HEK293 (cell line): ENCODE data around the gene TFPT.

Experiments
- CTCF ChIA-PET: fragments of 350-600 bp; formaldehyde crosslinking; extraction: SDS; loops from one replicate; lab custom pipeline; 2021; ENCODE audit warnings: antibody characterized with exemption; lab: Yijun Ruan, JAX
- POLR2A ChIA-PET: fragments of 300-600 bp; formaldehyde crosslinking; extraction: SDS; loops from one replicate; lab custom pipeline; 2020; ENCODE audit warnings: antibody characterized with exemption, inconsistent platforms; lab: Yijun Ruan, JAX
- H3K27ac ChIP-seq: fragments of 200-500 bp; sonication (Bioruptor generic); 2 replicates; pipeline ENCODE4 v1.5.1; 2014; ENCODE audit warnings: low read depth, low read length, control low read depth, inconsistent platforms; ENCODE audit errors: extremely low read depth
- H3K36me3 ChIP-seq, 2 experiments: fragments of 200-500 bp in 1 of 2; sonication (Bioruptor generic) in 1 of 2; 1 replicate in 1 of 2; 2 replicates in 1 of 2; pipeline ENCODE4 v1.5.1; 2014 to 2017; ENCODE audit warnings: inconsistent platforms in 2 of 2, low read length in 2 of 2; ENCODE audit not compliant: control insufficient read depth in 2 of 2, insufficient read depth in 1 of 2
- H3K4me1 ChIP-seq: fragments of 200-500 bp; sonication (Bioruptor generic); 2 replicates; pipeline ENCODE4 v1.5.1; 2014; ENCODE audit warnings: mild to moderate bottlenecking, low read length, inconsistent platforms; ENCODE audit not compliant: control insufficient read depth, insufficient read depth
- H3K4me3 ChIP-seq: 2 replicates; pipeline ENCODE4 v1.5.1; 2011; ENCODE audit warnings: low read depth, mild to moderate bottlenecking, control low read depth, low read length, moderate library complexity
- H3K9me3 ChIP-seq: fragments of 200-500 bp; sonication (Bioruptor generic); 2 replicates; pipeline ENCODE4 v1.5.1; 2014; ENCODE audit warnings: low read depth, low read length, inconsistent platforms; ENCODE audit not compliant: control insufficient read depth, insufficient read depth
- KLF10 ChIP-seq: fragments of 450-650 bp; IDR thresholded peaks from 2 replicates; pipeline ENCODE4 v1.5.1; 2018; ENCODE audit warnings: missing biosample characterization, mild to moderate bottlenecking, missing genetic modification characterization
- SP2 ChIP-seq: fragments of 450-650 bp; formaldehyde crosslinking; IDR thresholded peaks from 2 replicates; pipeline ENCODE4 v1.5.1; 2016; ENCODE audit warnings: missing biosample characterization, missing genetic modification characterization
- ZFP69B ChIP-seq: fragments of 450-650 bp; formaldehyde crosslinking; IDR thresholded peaks from 2 replicates; pipeline ENCODE4 v1.5.1; 2016; ENCODE audit warnings: missing biosample characterization, missing genetic modification characterization
- ZNF112 ChIP-seq: fragments of 450-650 bp; formaldehyde crosslinking; IDR thresholded peaks from 2 replicates; pipeline ENCODE4 v1.5.0; 2017; ENCODE audit warnings: missing biosample characterization, missing genetic modification characterization
- ZNF133 ChIP-seq: fragments of 450-650 bp; formaldehyde crosslinking; IDR thresholded peaks from 2 replicates; pipeline ENCODE4 v1.5.1; 2016; ENCODE audit warnings: missing biosample characterization, missing genetic modification characterization
- ZNF23 ChIP-seq: fragments of 450-650 bp; formaldehyde crosslinking; IDR thresholded peaks from 2 replicates; pipeline ENCODE4 v1.5.1; 2016; ENCODE audit warnings: missing biosample characterization, missing genetic modification characterization, borderline replicate concordance
- ZNF292 ChIP-seq: fragments of 450-650 bp; formaldehyde crosslinking; IDR thresholded peaks from 2 replicates; pipeline ENCODE4 v1.5.1; 2016; ENCODE audit warnings: low read depth, missing biosample characterization, missing genetic modification characterization, borderline replicate concordance
- ZNF514 ChIP-seq: fragments of 450-650 bp; formaldehyde crosslinking; IDR thresholded peaks from 2 replicates; pipeline ENCODE4 v1.5.1; 2016; ENCODE audit warnings: missing biosample characterization, missing genetic modification characterization
- ZNF837 ChIP-seq: fragments of 450-650 bp; formaldehyde crosslinking; IDR thresholded peaks from 2 replicates; pipeline ENCODE4 v1.5.1; 2016; ENCODE audit warnings: missing biosample characterization, missing genetic modification characterization
- TF ChIP-seq, protein P1 (sequence below): fragments of 450-650 bp; formaldehyde crosslinking; IDR thresholded peaks from 2 replicates; pipeline ENCODE4 v1.5.1; 2016; ENCODE audit warnings: missing biosample characterization, missing genetic modification characterization
- TF ChIP-seq, protein P2 (sequence below): fragments of 450-650 bp; formaldehyde crosslinking; IDR thresholded peaks from 2 replicates; pipeline ENCODE4 v1.5.1; 2017; ENCODE audit warnings: missing biosample characterization, missing genetic modification characterization
- TF ChIP-seq, protein P3 (sequence below): fragments of 450-650 bp; formaldehyde crosslinking; IDR thresholded peaks from 2 replicates; pipeline ENCODE4 v1.5.1; 2017; ENCODE audit warnings: missing biosample characterization, missing genetic modification characterization
- TF ChIP-seq, protein P4 (sequence below): fragments of 450-650 bp; formaldehyde crosslinking; IDR thresholded peaks from 2 replicates; pipeline ENCODE4 v1.5.1; 2016; ENCODE audit warnings: missing biosample characterization, missing genetic modification characterization, borderline replicate concordance

The TFPT gene

DNA sequence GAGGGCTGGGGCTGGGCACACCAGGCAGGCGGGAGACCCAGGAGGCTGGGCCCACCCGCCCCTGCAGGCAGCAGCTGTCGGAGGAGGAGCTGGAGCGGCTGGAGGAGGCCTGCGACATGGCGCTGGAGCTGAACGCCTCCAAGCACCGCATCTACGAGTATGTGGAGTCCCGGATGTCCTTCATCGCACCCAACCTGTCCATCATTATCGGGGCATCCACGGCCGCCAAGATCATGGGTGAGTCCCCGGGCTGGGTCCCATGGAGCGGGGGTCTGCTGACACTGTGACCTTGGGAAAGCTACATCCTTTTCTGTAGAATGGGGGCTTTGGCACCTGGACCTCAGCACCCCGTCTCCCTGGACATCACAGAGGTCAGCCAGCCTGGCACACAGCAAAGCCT, 8.2 kb upstream of the TFPT start (continued):
- TF ChIP-seq, protein P1, sequence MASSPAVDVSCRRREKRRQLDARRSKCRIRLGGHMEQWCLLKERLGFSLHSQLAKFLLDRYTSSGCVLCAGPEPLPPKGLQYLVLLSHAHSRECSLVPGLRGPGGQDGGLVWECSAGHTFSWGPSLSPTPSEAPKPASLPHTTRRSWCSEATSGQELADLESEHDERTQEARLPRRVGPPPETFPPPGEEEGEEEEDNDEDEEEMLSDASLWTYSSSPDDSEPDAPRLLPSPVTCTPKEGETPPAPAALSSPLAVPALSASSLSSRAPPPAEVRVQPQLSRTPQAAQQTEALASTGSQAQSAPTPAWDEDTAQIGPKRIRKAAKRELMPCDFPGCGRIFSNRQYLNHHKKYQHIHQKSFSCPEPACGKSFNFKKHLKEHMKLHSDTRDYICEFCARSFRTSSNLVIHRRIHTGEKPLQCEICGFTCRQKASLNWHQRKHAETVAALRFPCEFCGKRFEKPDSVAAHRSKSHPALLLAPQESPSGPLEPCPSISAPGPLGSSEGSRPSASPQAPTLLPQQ: no peak

DNA sequence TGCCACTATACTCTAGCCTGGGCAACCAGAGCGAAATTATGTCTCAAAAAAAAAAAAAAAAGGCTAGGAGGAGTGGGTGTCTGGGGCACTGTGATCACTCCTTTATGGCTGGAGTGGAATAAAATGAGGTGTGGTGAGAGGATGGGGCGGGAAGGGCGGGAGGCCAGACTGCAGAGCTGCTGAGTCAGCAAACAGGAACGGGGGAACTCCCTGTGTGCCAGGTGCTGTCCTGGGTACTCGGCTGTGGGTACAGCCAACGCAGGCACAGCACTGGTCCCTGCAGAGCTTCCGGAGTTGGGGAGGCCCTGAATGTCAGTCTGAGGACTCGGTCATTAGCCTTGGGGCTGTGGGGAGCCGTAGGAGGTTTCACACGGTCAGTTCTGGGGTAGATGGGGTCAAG, 5.8 kb upstream of the TFPT start:
- Histone ChIP-seq H3K36me3 (peaks cover 28 to 77% of the 10 kb centered on the region in 2 experiments), H3K4me1 (peaks cover 3% of the 10 kb centered on the region), H3K9me3 (no peaks in the 10 kb centered on the region), H3K27ac (no peak overlapping the region), H3K4me3 (no peak overlapping the region)
- POLR2A ChIA-PET: interaction anchor here (2.4 kb wide), 1 partner anchor 16 kb away, joined by 9 read pairs; the partner anchor contains the start of gene CNOT3
- CTCF ChIA-PET: no interaction called here
- TF ChIP-seq ZNF23: no peak
- no peak for TF ChIP-seq ZFP69B (tag by site-specific recombination)
- TF ChIP-seq KLF10 (tag by site-specific recombination): no peak
- no peak for TF ChIP-seq ZNF837
- no peak for TF ChIP-seq ZNF112 (tag by site-specific recombination)
- TF ChIP-seq, protein P2, sequence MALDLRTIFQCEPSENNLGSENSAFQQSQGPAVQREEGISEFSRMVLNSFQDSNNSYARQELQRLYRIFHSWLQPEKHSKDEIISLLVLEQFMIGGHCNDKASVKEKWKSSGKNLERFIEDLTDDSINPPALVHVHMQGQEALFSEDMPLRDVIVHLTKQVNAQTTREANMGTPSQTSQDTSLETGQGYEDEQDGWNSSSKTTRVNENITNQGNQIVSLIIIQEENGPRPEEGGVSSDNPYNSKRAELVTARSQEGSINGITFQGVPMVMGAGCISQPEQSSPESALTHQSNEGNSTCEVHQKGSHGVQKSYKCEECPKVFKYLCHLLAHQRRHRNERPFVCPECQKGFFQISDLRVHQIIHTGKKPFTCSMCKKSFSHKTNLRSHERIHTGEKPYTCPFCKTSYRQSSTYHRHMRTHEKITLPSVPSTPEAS (tag by site-specific recombination): no peak
- no peak for TF ChIP-seq SP2 (tag by site-specific recombination)
- TF ChIP-seq, protein P3, sequence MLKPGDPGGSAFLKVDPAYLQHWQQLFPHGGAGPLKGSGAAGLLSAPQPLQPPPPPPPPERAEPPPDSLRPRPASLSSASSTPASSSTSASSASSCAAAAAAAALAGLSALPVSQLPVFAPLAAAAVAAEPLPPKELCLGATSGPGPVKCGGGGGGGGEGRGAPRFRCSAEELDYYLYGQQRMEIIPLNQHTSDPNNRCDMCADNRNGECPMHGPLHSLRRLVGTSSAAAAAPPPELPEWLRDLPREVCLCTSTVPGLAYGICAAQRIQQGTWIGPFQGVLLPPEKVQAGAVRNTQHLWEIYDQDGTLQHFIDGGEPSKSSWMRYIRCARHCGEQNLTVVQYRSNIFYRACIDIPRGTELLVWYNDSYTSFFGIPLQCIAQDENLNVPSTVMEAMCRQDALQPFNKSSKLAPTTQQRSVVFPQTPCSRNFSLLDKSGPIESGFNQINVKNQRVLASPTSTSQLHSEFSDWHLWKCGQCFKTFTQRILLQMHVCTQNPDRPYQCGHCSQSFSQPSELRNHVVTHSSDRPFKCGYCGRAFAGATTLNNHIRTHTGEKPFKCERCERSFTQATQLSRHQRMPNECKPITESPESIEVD (tag by site-specific recombination): no peak
- TF ChIP-seq, protein P4, sequence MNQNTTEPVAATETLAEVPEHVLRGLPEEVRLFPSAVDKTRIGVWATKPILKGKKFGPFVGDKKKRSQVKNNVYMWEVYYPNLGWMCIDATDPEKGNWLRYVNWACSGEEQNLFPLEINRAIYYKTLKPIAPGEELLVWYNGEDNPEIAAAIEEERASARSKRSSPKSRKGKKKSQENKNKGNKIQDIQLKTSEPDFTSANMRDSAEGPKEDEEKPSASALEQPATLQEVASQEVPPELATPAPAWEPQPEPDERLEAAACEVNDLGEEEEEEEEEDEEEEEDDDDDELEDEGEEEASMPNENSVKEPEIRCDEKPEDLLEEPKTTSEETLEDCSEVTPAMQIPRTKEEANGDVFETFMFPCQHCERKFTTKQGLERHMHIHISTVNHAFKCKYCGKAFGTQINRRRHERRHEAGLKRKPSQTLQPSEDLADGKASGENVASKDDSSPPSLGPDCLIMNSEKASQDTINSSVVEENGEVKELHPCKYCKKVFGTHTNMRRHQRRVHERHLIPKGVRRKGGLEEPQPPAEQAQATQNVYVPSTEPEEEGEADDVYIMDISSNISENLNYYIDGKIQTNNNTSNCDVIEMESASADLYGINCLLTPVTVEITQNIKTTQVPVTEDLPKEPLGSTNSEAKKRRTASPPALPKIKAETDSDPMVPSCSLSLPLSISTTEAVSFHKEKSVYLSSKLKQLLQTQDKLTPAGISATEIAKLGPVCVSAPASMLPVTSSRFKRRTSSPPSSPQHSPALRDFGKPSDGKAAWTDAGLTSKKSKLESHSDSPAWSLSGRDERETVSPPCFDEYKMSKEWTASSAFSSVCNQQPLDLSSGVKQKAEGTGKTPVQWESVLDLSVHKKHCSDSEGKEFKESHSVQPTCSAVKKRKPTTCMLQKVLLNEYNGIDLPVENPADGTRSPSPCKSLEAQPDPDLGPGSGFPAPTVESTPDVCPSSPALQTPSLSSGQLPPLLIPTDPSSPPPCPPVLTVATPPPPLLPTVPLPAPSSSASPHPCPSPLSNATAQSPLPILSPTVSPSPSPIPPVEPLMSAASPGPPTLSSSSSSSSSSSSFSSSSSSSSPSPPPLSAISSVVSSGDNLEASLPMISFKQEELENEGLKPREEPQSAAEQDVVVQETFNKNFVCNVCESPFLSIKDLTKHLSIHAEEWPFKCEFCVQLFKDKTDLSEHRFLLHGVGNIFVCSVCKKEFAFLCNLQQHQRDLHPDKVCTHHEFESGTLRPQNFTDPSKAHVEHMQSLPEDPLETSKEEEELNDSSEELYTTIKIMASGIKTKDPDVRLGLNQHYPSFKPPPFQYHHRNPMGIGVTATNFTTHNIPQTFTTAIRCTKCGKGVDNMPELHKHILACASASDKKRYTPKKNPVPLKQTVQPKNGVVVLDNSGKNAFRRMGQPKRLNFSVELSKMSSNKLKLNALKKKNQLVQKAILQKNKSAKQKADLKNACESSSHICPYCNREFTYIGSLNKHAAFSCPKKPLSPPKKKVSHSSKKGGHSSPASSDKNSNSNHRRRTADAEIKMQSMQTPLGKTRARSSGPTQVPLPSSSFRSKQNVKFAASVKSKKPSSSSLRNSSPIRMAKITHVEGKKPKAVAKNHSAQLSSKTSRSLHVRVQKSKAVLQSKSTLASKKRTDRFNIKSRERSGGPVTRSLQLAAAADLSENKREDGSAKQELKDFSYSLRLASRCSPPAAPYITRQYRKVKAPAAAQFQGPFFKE (tag by site-specific recombination): no peak
- TF ChIP-seq ZNF133 (tag by site-specific recombination): no peak
- no peak for TF ChIP-seq ZNF292 (tag by site-specific recombination)
- TF ChIP-seq ZNF514 (tag by site-specific recombination): no peak
